Fibroblast of skin of left quadriceps (primary cell): ENCODE results near the gene MYD88.

ENCODE experiments used
- DNase-seq, 2 experiments: peaks; one replicate each; pipeline ENCODE4 v3.0.0-alpha.2; 2013; ENCODE audit warnings: low read depth in 2 of 2

MYD88 gene

DNA sequence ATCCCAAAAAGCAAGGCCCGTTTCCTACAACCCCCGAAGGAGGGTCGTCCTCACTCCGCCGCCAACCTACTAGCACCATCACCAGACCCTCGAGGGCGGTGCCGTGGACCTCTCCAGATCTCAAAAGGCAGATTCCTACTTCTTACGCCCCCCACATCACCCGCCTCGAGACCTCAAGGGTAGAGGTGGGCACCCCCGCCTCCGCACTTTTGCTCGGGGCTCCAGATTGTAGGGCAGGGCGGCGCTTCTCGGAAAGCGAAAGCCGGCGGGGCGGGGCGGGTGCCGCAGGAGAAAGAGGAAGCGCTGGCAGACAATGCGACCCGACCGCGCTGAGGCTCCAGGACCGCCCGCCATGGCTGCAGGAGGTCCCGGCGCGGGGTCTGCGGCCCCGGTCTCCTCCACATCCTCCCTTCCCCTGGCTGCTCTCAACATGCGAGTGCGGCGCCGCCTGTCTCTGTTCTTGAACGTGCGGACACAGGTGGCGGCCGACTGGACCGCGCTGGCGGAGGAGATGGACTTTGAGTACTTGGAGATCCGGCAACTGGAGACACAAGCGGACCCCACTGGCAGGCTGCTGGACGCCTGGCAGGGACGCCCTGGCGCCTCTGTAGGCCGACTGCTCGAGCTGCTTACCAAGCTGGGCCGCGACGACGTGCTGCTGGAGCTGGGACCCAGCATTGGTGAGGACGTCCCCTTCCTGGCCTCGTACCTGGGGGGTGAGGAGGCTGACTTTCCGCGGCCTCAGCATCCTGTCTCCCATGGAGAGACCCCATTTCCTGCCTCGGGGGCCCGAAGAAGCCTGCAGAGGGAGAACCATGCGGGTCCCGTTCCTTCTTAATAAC lies at the start of gene MYD88:
Gene MYD88 (plus strand): TSS at position 313 of the 842 bp plus-strand sequence. CDS start 40 bp downstream, at position 353.
- DNase-seq = no peak

- no peak for DNase-seq
Measured at GRCh38 chr3:38089163-38089562, 49.3 kb upstream of the MYD88 start.

GRCh38 chr3:38090453-38090852 lies 48.0 kb upstream of the MYD88 start:
- no peak for DNase-seq

DNA sequence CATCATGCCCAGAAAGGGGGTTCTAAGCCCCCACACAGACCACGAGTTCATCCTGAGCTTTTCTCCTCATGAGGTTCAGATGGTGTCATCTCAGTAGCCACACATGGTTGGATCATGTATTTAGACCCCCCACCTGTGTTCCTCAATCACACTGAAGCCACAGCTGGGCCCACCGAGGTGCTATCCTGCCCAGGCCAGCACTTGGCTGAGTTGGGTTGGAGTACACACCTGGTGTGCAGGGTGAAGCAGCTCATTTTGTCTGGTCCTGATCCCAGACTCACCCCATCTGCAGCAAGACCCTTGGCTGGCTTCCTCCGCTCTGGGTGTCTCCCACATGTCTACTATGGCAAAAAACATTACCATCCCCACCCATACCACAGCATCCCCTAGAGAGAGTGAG lies 43.5 kb upstream of the MYD88 start:
- no peak for DNase-seq

- DNase-seq = no peak
Measured at GRCh38 chr3:38095669-38096483, 42.6 kb upstream of the MYD88 start.

DNA sequence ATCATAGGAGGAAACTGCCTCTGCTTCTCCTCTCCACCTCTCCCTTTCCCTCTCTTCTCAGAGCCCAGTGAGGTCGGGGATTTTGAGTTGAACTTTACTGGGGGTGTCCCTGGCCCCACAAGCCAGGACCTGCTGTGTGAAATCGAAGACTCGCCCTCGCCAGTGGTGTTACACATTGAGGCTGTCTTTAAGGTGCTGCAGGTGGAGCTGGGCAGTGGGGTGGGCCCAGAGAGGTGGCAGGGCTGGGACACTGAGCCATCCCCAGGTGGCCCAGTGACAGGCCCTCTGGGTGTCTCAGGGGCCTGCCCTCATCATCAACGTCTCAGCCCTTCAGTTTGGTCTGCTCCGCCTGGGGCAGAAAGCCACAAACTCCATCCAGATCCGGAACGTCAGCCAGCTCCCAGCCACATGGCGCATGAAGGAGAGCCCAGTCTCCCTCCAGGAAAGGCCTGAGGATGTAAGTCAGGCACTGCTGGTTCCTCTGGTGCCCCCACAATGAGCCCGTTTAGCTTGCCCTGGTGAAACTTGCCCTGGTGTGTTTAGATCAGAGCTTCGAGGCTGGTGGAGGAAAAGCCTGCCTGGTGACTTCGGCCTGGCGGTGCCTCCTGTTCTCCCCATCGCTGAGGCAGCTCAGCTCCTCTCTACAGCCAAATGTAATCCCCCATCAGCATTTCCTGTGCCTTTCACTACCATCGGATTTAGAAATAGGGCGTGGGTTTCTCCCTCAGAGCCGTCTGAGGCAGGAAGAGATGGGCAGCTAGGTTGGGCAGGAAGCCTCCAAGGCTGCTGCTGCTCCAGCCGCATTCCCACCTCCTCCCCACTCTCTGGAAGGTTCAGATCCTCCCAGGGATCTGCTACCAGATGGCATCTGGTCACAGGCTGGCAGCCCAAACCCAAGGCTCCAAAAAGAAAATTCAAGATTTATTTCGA lies 40.8 kb upstream of the MYD88 start:
- no peak for DNase-seq

GRCh38 chr3:38098376-38098723 lies 40.1 kb upstream of the MYD88 start:
- DNase-seq = no peak

DNA sequence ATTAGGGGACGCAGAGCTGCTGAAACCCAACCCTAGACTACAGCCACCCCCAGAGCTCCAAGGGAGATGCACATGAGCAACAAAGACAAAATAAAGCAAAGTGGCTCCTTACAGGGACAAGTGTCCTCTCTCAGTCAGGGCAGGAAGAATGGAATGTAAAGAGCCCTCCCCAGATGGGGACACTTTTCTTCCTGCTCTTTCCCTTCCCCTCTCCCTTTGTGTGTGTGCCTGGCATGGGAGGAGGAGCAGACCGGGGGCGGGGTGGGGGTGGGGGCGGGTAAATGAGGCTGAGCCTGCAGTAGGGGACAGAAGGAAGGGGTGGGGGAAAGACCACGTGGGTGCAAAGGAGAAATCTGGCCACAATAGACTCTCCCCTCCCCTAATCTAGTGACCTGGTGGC lies 38.9 kb upstream of the MYD88 start:
- no peak for DNase-seq

DNA sequence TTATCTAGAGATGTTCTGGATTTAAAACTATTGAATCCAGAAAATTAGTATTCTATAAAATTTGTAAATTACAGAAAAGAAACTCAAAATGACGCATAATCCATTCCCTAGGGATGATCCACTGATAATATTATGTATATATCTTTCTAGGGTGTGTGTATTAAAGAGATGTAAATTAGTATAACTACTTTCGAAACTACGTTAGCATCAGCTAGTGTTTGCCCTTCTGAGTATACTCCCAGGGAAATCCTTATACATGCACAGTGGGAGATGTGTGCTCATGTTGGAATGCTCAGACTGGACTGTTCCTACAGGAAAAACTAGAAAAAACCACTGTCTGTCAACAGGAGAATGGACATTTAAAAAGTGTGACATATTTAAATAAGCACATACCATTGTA lies 38.0 kb upstream of the MYD88 start:
- DNase-seq = no peak

- no peak for DNase-seq
Measured at GRCh38 chr3:38101811-38102443, 36.5 kb upstream of the MYD88 start.

DNA sequence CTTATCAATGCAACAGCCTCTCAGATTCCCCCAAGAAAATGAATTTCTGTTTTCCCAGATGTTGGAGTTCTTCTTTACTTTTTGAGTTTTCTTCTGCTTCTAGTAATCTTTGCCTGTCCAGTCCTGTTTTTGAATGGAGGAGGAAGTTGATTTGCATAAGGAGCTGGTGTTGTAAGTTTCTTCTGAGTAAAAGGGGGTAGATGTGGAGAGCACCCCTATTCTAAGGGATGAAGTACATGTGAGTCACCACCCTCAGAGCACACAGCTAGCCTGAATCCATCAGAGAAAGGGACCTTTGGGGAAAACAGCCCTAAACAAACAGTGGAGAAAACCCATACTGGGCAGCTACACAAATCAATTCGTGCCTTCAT lies 36.0 kb upstream of the MYD88 start:
- no peak for DNase-seq

GRCh38 chr3:38105525-38105924 lies 32.9 kb upstream of the MYD88 start:
- no peak for DNase-seq

DNA sequence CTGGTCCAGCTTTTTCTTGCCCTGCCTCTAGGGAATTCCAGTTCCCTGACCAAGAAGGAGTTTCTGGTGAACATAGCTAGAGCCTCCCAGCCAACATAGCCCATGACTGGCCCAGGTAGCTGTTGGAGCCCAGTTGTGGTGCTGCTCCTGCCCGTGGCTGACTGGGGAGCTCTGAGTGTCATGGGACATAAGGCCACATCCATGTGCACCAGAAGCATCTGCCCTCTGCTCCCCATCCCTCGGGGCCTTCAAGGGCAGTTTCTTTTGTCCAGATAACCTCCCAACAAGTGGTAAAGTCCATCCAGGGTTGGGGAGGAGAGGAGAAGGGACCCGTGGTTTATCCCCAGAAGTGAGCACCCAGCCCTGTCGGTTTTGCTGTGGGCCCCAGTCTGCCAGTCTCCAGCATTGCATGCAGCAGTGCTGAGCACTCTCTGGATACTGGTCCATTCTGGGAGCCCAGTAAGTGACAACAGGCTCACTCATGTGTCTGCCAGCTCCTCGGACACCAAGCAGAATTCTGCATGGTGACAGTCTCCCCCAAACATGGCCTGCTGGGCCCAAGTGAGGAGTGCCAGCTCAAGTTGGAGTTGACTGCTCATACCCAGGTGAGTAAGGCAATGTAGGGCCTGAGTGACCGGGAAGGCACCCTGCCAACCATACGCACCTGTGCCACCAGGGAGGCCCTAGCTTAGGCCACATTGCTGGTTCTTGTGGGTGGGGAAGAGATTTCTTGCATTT lies 30.4 kb upstream of the MYD88 start:
- DNase-seq = no peak

DNA sequence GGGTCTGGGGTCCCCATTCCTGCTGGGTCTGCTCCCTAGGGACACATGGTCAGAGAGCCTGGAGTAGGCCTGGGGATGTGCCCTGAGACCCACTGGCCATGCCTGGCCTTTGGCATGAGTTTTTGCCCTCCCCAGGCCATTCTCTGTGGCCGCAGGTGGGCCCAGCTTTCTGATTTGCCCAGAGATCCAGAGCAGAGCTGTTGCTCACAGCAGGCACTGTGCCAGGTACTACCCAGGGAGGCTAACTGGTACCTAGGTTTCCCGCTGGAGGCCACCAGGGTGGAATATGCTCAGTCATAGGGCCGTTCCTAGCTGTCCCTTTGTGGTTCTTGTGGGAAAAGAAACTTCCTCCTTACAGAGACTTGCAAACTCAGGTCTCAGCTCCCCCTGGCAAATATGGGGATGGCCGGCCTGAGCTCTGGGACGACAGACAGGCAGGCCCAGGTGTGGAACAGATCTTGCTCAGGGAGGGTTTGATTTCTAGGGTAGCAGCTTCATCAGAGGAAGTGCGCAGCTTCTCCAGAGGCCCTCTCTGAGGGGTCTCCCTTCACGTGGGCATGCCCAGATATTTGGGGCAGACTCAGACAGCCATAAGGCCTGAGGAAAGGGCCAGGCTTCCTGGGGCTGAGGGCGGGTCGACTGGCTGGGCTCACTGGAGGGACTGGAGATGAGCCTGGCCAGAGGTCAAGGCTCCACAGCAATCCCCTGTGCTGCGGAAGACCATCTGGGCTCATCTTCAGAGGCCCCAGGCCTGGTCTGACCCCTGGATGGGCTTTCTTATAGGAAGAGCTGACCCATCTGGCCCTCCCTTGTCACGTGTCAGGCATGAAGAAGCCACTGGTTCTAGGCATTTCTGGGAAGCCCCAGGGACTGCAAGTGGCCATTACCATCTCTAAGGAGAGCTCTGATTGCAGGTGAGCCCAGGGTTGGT lies 29.5 kb upstream of the MYD88 start:
- DNase-seq = no peak

GRCh38 chr3:38109580-38110313 lies 28.7 kb upstream of the MYD88 start:
- DNase-seq = no peak

GRCh38 chr3:38110314-38111050 lies 28.0 kb upstream of the MYD88 start:
- DNase-seq = no peak

GRCh38 chr3:38111201-38111600 lies 27.3 kb upstream of the MYD88 start:
- no peak for DNase-seq

GRCh38 chr3:38111696-38112377 lies 26.6 kb upstream of the MYD88 start:
- no peak for DNase-seq
